Effector memory CD4-positive, alpha-beta T cell (primary cell): ENCODE measurements around the gene BAIAP3.
A peak's percentile ranks its signal among the peaks of the same experiment; 100 is the strongest.

ENCODE experiments used
- DNase-seq, 3 donors: peaks; one replicate each; pipeline ENCODE4 v3.0.0-alpha.2; 2020
- H3K27ac ChIP-seq: 2 replicates; pipeline ENCODE4 v1.7.0; 2013; ENCODE audit warnings: mild to moderate bottlenecking, low read length, moderate library complexity; ENCODE audit not compliant: insufficient read depth, poor library complexity, severe bottlenecking
- H3K27me3 ChIP-seq: replicated peaks from 2 replicates; pipeline ENCODE4 v1.7.0; 2013; ENCODE audit warnings: mild to moderate bottlenecking, low read length; ENCODE audit not compliant: insufficient read depth, control insufficient read depth, poor library complexity, severe bottlenecking
- H3K36me3 ChIP-seq: 2 replicates; pipeline ENCODE4 v1.7.0; 2013; ENCODE audit warnings: mild to moderate bottlenecking, low read length, moderate library complexity; ENCODE audit not compliant: control insufficient read depth, insufficient read depth
- H3K4me1 ChIP-seq: 2 replicates; pipeline ENCODE4 v1.7.0; 2013; ENCODE audit warnings: low read length, mild to moderate bottlenecking; ENCODE audit not compliant: control insufficient read depth, insufficient read depth, poor library complexity, severe bottlenecking
- H3K4me3 ChIP-seq: 2 replicates; pipeline ENCODE4 v1.7.0; 2013; ENCODE audit warnings: low read length, low read depth, mild to moderate bottlenecking; ENCODE audit not compliant: insufficient read depth, poor library complexity, severe bottlenecking
- H3K9me3 ChIP-seq: 2 replicates; pipeline ENCODE4 v1.7.0; 2013; ENCODE audit warnings: mild to moderate bottlenecking, low read length, moderate library complexity; ENCODE audit not compliant: control insufficient read depth

The BAIAP3 gene

DNA sequence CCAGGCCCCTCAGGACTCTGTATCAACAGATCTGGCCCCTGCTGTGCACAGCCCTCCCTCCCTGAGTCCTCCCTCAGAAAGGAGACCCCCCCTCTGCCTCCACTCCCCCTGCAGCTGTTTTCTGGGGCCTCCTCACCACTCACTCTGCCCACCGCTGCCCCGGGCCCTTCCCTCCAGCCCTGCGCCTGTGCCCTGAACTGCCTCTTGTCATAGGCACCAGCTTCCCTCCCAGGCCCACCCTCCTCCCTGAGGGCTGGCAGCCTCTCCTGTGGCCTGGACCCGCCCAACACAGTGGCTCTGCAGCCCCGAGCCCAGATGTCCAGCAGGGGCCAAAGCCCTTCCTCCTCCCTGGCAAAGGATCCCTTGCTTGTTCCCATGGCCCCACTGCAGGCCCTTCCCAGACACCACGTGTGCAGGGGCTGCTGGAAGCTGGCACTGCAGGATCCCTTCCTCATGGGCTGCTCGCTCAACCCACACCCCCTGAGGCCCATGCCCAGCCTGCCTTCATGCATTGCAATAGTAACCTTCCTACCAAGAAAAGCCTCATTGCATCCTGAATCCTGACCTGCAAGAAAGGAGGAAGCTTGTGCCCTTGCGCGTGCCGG, 44.1 kb downstream of the BAIAP3 start:
- H3K27me3 ChIP-seq = no peaks in the 10 kb centered on the region
- peaks cover 30% of the 10 kb centered on the region for H3K36me3 ChIP-seq
- DNase-seq = no peak
- no peak overlapping the region for H3K4me3 ChIP-seq
- H3K4me1 ChIP-seq = peaks cover 9% of the 10 kb centered on the region
- H3K9me3 ChIP-seq = no peaks in the 10 kb centered on the region
- no peak overlapping the region for H3K27ac ChIP-seq

DNA sequence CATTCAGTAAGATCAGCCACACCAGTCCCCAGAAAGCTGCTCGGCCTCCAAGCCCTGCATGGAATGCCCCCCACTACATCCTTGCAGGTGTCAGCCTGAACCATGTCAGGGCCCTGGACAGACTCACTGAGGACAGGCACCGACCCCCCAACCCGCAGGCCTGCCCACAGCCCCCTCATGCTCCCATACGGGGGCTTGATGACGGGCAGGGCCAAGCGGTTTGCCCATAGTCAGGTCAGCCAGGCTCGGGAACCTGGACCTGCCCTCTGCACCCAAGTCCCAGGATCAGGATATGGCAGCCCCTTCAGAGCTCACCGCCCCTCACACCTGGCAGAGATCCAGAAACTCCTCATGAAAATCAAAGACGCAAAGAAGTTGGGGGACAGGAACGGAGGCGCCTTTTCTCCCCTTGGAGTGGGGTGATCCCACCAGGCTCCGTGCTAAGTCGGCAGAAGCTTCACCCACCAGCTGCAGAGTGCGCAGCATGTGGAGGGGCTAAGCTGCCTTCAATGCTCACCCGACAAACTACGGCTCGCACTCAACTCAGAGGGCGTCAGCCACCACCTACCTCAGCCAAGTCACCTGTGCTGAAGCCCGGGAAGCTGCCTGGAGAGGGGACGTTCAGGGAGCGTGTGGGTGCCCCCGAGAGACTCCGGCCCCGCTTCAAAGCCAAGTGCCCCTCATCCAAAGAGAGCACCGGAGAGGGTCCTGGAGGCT, 44.8 kb downstream of the BAIAP3 start:
- Histone ChIP-seq H3K4me3 (no peak overlapping the region), H3K27me3 (no peaks in the 10 kb centered on the region), H3K9me3 (no peaks in the 10 kb centered on the region), H3K36me3 (peaks cover 31% of the 10 kb centered on the region), H3K27ac (peak overlapping the region; percentile 58), H3K4me1 (peaks cover 9% of the 10 kb centered on the region)
- no peak for DNase-seq

DNA sequence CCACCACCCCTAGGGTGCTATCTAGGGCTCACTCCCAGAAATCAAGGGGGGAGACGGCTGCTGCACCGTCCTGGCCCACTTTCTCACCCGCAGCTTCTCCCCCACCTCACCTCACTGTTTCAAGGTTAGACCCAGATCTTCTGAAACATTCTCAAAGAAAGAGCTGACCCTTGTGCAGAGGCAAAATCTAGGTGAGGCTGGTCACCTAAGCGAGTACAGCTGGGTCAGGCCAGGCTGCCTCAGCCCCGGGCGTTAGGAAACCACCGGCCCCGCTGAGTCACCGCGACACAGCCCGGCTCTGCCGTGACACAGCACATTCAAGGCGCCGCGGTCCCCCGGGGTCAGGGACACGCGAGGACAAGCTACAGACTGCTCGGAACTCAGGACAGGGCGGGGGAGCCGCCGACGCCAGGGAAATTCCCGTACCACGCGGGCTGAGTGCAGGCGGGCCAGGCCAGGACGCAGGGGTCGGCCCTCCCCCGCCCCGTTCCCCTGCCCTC, 45.4 kb downstream of the BAIAP3 start:
- peaks cover 37% of the 10 kb centered on the region for H3K36me3 ChIP-seq
- no peaks in the 10 kb centered on the region for H3K27me3 ChIP-seq

DNA sequence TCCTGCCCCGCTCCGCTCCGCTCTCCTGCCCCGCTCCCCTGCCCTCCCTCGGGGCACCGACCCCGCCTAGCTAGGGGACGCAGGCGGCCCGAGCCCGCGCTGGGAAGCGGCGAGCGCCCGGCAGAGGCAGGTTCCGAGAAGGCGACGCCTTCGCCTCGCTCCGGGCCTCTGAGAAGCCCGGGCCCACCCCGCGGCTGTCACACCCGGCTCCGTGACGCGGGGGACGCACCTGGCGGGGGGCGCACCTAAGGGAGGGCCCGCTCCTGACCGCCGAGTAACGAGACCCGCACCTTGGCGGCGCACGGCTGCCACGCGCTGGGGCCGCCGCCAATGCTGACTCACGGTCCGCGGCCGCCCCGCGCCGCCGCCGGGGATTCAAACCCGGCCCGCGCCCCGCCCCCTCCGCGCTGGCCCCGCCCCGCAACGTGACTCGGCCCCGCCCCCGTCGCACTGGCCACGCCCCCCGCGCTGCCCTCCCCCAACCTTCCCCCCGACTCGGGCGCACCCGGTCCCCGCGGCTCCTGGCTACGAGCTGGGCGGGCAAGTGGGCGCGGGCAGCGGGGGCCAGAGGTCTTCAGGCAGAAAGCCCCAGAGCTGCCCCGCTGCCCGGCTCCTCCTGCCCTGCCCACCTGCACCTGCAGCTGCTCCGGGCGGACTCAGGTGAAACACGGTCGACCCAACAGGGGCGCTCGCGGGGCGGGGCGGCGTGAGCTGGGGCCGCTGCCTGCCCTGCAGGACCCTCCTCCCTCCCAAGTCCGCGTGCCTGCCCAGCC, 46.0 kb downstream of the BAIAP3 start:
- H3K36me3 ChIP-seq = peaks cover 38% of the 10 kb centered on the region
- peak; percentile 47 to 57 (median 56) for DNase-seq
- peak overlapping the region; percentile 13 for H3K27ac ChIP-seq
- no peaks in the 10 kb centered on the region for H3K27me3 ChIP-seq
- no peaks in the 10 kb centered on the region for H3K9me3 ChIP-seq
- peaks cover 9% of the 10 kb centered on the region for H3K4me1 ChIP-seq
- H3K4me3 ChIP-seq = peak overlapping the region; percentile 42

More for the DNA sequence above, 45.4 kb downstream of the BAIAP3 start:
- Histone ChIP-seq H3K4me3 (peak overlapping the region; percentile 42), H3K27ac (peak overlapping the region; percentile 58), H3K9me3 (no peaks in the 10 kb centered on the region), H3K4me1 (peaks cover 9% of the 10 kb centered on the region)
- peak; percentile 56 to 75 (median 66) for DNase-seq

DNA sequence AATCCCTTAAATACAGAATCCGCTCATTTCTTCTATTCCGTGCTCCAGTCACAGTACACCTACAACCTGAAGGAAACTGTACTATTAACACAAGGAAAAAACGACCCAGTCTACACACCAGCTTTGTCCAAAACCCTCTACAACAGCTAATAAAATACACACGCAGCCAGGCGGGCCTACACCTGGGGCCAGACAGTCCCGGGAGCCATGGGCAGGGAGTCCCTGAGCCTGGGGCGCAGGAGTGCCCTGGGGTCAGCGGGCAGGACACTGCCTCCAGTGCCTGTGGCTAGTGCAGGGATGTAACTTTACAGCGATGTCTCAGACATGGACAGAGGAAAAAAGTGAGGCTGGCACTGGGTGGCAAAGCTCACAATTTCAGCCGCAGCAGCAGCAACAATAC, 46.8 kb downstream of the BAIAP3 start:
- Histone ChIP-seq H3K4me1 (peaks cover 9% of the 10 kb centered on the region), H3K36me3 (peaks cover 32% of the 10 kb centered on the region), H3K4me3 (peak overlapping the region; percentile 39), H3K27ac (no peak overlapping the region), H3K27me3 (no peaks in the 10 kb centered on the region), H3K9me3 (no peaks in the 10 kb centered on the region)
- DNase-seq = no peak

- Histone ChIP-seq H3K36me3 (peaks cover 24% of the 10 kb centered on the region), H3K4me1 (peaks cover 9% of the 10 kb centered on the region), H3K9me3 (no peaks in the 10 kb centered on the region), H3K4me3 (no peak overlapping the region), H3K27ac (no peak overlapping the region), H3K27me3 (no peaks in the 10 kb centered on the region)
- DNase-seq = no peak
Observed at GRCh38 chr16:1381612-1382406, 48.4 kb downstream of the BAIAP3 start.

DNA sequence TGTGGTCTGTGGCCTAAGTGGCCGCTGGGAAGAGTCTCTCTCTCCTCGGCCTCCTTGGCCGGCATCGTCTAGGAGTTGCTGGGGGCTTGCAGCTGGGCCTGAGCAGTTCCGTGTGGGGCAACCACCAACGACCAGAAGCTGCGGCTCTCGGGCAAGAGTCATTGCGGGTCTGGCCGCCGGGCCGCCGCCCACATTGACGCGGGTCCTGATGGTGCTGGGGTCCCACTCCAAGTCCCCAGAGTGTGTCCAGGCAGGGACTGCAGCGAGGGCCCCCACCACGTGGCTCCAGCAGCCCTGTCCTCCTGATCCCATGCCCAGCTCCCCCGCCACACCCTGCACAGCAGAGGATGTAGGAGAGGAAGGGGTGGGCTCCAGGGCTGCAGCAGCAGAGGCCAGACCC, 50.1 kb downstream of the BAIAP3 start:
- DNase-seq = no peak
- Histone ChIP-seq H3K27me3 (no peaks in the 10 kb centered on the region), H3K4me1 (peaks cover 8% of the 10 kb centered on the region), H3K27ac (no peak overlapping the region), H3K36me3 (peaks cover 24% of the 10 kb centered on the region), H3K9me3 (no peaks in the 10 kb centered on the region), H3K4me3 (no peak overlapping the region)

- Histone ChIP-seq H3K36me3 (peaks cover 35% of the 10 kb centered on the region), H3K27me3 (no peaks in the 10 kb centered on the region), H3K4me1 (no peaks in the 10 kb centered on the region), H3K27ac (no peak overlapping the region), H3K4me3 (no peak overlapping the region), H3K9me3 (no peaks in the 10 kb centered on the region)
- DNase-seq = no peak
Observed at GRCh38 chr16:1385232-1385631, 51.8 kb downstream of the BAIAP3 start.

GRCh38 chr16:1387331-1387730, 53.9 kb downstream of the BAIAP3 start:
- H3K4me1 ChIP-seq = no peaks in the 10 kb centered on the region
- no peak overlapping the region for H3K27ac ChIP-seq
- H3K36me3 ChIP-seq = peaks cover 35% of the 10 kb centered on the region
- no peaks in the 10 kb centered on the region for H3K9me3 ChIP-seq
- DNase-seq = no peak
- H3K27me3 ChIP-seq = no peaks in the 10 kb centered on the region
- no peak overlapping the region for H3K4me3 ChIP-seq
